GM21737 (cell line): ENCODE results near the gene TRIP11.

Source experiments
- ATAC-seq: cut with Tn5 transposase; IDR thresholded peaks from one replicate; pipeline ENCODE4 v1.9.1; 2021; ENCODE audit warnings: mild to moderate bottlenecking, moderate library complexity; ENCODE audit not compliant: unreplicated experiment

TRIP11 gene

DNA sequence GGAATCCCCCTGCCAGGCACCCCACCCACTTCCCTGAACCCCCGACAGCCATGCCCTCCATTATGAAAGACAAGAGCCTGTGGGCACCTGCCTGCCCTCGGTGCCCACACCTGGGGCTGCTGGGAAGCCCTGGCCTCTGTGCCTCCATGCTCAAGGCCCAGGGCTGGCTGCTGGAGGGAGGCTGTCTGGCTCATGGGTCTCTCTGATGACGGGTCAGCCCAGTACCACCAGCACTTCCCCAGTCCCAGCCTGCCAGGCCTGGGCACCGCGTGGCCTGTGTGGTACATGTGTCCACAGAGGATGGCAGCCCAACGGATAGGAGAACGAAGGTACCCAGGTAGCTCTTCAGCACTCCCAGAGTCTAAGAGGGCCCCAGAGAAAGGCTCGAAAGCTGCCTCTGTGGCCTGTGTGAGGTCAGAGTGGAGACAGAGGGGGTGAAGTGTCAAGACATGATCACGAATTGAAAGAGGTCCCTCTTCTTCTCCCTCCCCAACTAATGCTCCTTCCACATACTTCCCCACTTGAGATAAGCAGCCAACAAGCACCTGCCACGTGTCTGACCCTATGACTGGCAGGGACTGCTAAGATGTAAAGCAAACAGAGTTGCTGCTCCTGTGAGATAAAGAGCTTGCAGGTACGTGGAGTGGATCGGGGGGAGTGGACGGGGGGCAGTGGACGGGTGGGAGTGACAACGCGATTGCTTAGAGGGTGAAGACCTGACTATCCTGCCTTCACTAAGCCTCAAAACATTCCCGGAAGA is 113.5 kb downstream of the TRIP11 start:
- no peak for ATAC-seq

DNA sequence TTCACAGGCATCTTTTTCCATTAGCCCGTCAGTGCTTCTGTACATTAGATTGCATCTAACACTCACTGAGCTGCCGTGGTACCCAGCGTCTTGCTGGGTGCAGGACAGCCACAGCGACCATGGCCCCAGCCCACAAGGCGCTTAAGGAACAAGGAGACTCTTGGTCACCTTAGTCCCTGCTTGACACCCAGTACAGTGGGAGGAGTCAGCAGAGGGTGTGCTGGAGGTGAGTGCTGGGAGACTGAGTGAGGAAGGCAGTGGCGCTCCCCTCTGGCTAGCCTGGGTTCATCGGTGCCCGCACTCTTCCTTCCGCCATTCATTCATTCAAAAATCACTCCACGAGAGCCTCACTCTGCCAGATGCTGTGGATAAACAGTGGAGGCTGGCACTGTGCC is 114.1 kb downstream of the TRIP11 start:
- ATAC-seq: no peak

DNA sequence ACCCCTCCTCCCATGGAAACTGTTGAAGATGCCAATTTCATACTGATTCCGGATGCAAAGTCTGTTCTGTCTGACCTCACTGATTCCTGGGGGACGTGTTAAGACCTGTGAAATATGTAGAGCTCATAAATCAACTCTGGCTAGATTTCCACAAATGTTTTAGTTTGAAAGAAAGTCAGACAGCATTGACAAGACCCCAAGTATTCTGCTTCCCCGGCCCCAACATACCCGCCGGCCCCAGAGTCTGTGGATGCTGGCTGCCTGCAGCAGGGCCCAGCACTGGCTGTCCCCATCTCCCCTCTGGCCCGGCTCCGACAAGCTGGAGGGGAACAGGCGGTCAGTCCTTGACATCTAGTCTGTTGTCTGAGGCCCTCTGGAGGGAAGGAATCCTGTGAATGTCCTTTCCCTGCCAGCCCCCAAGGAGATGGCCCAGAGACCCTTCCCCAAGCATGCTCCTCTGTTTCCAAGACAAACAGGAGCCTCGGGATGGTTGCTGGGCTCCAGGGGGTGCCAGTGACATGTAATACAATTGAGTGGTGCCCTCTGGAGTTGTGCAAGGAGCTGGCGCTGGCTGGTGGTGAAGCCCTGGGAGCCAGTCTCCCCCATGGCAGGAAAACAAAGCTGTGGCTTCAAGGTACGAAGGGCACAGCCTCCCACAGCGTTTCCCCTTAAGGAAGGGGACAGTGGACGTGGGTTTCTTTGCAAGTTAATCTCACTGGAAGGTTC is 114.7 kb downstream of the TRIP11 start:
- no peak for ATAC-seq

DNA sequence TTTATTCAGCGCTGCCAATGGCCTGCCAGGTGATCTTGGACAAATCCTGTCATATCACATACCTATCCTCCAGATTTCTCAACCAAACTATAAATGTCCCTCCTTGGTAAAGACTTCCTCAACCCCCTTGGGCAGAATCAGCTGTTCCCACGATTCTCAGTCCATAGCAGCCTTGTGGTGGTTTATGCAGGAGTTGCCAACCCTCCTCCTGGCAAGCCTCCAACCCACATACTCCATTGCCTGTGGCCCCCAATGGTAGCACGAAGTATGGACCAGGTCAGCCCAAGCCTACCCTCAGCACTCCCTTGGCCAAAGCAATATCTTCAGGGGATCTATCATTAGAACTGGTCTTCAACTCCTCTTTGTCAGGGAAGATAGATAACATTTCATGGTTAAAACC is 119.3 kb downstream of the TRIP11 start:
- no peak for ATAC-seq

DNA sequence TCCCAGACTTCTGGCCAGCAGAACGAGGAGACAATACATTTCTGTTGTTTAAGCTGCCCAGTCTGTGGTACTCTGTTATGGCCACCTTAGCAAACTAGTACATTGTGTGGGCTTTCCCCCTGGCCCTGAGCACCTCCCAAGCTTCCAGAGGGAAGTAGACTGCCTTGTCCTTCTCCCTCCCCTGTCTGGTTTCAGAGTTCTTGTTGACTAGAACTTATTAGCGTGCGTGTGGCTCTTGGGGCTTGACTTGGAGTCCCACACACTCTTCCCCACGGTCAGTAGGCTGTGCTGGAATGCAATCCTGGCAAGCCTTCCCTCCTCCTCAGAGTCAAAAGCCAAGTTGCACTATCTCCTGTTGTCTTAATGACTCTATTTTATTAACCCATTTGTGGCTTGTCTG is 120.0 kb downstream of the TRIP11 start:
- ATAC-seq: no peak

DNA sequence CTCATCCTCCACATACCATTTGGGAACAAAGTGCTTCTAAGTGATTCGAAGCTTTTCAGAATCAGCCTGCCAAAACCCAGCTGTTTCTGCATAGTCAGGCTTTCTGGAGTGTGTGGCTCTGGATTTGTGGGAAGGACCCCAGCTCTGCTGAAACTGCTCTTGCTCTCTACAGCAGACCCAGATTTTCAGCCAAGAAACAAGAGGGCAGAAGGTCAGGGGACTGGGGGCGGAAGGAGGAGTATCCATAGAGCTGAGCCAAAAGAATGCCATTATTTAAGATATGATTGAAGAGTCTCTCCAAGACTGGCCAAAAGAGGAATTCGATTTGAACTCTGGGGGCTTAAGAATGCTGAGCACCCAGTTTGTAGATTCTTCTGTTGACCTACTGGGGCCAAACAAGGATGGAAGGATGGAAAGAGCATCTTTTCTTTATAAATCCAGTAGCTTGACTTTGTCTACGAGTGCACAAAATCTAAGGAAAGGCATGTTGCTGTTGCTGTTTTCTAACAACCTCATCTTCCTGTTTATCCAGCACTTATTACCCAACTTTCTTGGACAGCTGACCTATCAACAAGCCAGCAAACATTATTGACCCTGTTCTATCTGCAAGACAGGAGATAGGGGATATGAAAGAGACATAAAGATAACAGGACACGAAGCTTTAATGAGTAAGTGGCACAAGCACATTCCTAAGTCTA is 121.5 kb downstream of the TRIP11 start:
- ATAC-seq: no peak
